Measurements from ENCODE around the gene EML6.

EML6 gene

DNA sequence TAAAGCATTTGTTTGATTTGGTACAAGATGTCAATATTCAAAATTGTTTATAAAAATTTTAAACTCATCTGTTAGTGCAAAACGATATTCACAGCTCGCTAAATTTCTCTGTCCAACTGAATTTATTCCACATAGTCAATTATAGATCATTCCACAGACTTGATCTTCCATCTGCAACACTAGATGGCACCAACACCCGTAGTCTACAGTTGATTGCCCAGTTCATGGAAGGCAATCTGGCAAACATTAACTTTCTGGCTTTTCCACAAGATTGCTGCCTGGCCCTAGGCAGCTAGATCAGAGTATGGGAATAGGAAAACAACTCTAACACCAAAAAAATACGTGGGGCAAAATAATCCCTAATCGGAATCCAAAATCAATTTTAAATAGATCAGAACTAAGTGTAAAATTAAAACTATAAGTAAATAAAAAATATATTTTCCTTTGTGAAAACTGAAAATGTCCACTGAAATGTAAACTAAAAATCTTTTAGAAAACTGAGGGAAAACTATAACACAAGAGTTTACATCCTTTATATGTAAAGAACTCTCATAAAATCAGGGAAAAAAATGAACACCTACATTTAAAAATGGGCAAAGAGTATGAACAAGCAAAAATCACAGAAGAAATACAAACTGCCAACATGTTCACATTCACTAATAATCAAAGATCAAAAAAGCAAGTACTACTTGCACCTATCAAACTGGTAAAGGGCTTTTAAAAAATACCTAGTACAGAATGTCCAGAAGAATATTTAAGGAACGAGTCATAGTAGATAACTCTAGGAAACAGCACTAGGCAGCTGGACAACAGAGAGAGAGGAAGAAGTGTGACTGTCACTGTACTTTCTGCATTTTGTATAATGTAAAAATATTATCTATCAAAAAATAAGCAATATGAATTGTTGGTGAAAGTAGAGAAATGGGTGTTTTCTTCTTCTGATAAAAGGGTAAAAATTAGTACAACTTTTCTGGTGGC lies 291.8 kb downstream of the EML6 start:
- DNase-seq (ENCODE audit: low read depth) = peak; percentile 65
- peak; percentile 52 for TF ChIP-seq CTCF (IDR thresholded peaks at IDR 0.05; ENCODE audit: insufficient read depth, low read depth, low read length, missing control alignments)
- H3K4me3 ChIP-seq (ENCODE audit: low read depth, low read length) = no peak overlapping the region

GRCh38 chr2:55017428-55017827 lies 294.0 kb downstream of the EML6 start:
- no peak for DNase-seq (ENCODE audit: low read depth)

DNA sequence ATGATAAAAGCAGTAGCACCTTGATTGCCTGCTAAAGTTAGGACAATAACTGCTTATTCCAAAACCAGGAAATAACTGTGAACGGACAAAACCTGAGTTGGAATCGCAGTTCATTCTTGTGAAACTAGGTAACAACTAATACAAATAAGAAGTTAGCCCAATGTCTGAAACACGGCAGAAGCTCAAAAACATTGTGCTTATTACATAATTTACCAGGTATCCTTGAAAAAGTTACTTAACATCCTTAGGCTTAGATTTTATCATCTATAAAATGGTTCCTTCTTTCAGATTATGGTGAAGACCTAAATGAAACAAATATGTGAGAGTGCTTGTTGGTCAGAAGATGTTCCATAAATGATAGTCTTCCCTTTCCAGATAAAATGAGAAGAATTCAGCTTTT lies 294.4 kb downstream of the EML6 start:
- TF ChIP-seq CTCF (IDR thresholded peaks at IDR 0.05; ENCODE audit: insufficient read depth, low read depth, low read length, missing control alignments) = no peak
- no peak overlapping the region for H3K4me3 ChIP-seq (ENCODE audit: low read depth, low read length)
- no peak for DNase-seq (ENCODE audit: low read depth)

More at GRCh38 chr2:55017428-55017827, 294.0 kb downstream of the EML6 start:
- TF ChIP-seq CTCF (IDR thresholded peaks at IDR 0.05; ENCODE audit: insufficient read depth, low read depth, low read length, missing control alignments) = no peak
- no peak overlapping the region for H3K4me3 ChIP-seq (ENCODE audit: low read depth, low read length)

DNA sequence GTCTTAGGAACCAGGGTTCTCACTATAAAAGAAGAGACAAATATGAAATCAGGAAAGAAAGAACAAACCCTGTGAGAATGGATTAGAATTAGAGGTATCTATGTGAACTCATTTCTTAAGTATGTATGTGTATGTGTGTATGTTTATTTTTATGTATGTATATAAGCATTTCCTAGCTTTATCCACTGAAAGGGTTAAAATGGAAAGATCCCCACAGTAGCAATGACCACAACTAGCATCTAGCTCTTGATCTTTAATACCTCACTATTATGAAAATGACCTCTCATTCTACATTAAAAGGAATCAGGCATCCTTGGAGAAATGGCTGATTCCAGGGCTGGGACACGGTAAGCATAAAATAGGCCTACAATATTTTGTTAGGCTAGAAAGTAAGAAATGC lies 295.2 kb downstream of the EML6 start:
- H3K4me3 ChIP-seq (ENCODE audit: low read depth, low read length) = no peak overlapping the region
- no peak for DNase-seq (ENCODE audit: low read depth)
- no peak for TF ChIP-seq CTCF (IDR thresholded peaks at IDR 0.05; ENCODE audit: insufficient read depth, low read depth, low read length, missing control alignments)

- TF ChIP-seq CTCF (IDR thresholded peaks at IDR 0.05; ENCODE audit: insufficient read depth, low read depth, low read length, missing control alignments) = no peak
- H3K4me3 ChIP-seq (ENCODE audit: low read depth, low read length) = no peak overlapping the region
Measured at GRCh38 chr2:55019526-55020258, 296.2 kb downstream of the EML6 start.

More at GRCh38 chr2:55019526-55020258, 296.2 kb downstream of the EML6 start:
- DNase-seq (ENCODE audit: low read depth) = no peak

Data from GM12865 (cell line).